HG02798 (cell line): ENCODE measurements around the gene ABCC10.
"Not testable (repeated sequence)": the region's sequence is repeated elsewhere in the genome, so short reads cannot be mapped to it uniquely, and the experiment has no call there.

ENCODE experiments used
- ATAC-seq: cut with Tn5 transposase; IDR thresholded peaks from one replicate; pipeline ENCODE4 v1.9.1; 2021; ENCODE audit warnings: mild to moderate bottlenecking; ENCODE audit not compliant: unreplicated experiment, poor library complexity

The ABCC10 gene, protein sequence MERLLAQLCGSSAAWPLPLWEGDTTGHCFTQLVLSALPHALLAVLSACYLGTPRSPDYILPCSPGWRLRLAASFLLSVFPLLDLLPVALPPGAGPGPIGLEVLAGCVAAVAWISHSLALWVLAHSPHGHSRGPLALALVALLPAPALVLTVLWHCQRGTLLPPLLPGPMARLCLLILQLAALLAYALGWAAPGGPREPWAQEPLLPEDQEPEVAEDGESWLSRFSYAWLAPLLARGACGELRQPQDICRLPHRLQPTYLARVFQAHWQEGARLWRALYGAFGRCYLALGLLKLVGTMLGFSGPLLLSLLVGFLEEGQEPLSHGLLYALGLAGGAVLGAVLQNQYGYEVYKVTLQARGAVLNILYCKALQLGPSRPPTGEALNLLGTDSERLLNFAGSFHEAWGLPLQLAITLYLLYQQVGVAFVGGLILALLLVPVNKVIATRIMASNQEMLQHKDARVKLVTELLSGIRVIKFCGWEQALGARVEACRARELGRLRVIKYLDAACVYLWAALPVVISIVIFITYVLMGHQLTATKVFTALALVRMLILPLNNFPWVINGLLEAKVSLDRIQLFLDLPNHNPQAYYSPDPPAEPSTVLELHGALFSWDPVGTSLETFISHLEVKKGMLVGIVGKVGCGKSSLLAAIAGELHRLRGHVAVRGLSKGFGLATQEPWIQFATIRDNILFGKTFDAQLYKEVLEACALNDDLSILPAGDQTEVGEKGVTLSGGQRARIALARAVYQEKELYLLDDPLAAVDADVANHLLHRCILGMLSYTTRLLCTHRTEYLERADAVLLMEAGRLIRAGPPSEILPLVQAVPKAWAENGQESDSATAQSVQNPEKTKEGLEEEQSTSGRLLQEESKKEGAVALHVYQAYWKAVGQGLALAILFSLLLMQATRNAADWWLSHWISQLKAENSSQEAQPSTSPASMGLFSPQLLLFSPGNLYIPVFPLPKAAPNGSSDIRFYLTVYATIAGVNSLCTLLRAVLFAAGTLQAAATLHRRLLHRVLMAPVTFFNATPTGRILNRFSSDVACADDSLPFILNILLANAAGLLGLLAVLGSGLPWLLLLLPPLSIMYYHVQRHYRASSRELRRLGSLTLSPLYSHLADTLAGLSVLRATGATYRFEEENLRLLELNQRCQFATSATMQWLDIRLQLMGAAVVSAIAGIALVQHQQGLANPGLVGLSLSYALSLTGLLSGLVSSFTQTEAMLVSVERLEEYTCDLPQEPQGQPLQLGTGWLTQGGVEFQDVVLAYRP (N-terminal part only)

DNA sequence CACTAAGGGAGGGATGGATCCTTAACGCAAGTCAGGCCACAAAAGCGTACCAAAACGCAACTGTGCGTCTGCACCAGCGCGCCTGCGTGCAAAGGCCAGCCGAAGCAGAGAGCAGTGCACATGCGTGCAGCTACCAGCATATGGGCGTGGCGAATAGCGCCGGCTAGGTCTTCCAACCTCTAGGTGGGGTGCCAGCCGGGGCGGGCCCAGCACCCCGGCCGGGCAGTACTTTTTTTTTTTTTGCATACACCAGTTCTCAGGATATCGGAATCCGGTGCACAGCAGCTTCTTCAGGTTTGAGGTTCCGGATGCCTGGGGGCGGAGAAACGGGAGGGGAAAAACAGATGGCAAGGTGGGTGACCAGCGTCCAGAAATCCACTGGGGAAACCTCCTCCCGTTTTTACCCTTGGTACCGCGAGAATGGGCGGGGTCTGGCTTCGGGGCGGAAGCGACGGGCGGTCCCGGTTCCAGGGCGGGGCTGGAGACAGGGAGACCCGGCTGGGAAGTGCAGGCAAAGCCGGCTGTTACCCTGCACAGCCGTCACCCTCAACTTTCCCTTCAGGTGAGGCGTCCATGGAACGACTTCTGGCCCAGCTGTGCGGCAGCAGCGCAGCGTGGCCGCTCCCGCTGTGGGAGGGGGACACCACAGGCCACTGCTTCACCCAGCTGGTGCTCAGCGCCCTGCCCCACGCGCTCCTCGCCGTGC is at the start of gene ABCC10:
TSS of gene ABCC10 (plus strand) at position 136 of the 706 bp plus-strand sequence. CDS start at position 574, 438 bp downstream.
- ATAC-seq, result peak; percentile 95

DNA sequence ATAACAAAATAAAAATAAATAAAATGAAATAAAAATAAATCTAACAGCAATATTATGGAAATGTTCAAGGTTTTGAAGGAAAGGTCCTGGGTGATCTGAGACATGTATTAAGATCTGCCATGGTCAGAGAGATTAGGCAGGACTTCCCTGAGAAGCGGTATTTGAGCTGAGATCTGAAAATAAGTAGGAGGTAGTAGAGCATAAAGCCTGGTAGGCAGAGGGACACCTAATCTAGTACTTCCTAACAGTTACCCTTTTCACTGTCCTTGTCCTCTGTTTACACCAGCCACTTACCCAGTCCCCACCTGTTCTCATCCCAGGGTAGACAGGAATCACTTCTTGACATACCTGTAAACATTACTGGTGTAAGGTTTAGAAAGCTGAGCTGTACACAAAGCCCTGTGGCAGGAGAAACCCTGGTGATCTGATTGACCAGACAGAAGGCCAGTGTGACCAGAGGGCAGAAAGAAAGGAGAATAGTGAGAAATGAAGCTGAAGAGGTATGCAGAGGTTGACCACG is 49.6 kb upstream of the ABCC10 start:
- no peak for ATAC-seq

DNA sequence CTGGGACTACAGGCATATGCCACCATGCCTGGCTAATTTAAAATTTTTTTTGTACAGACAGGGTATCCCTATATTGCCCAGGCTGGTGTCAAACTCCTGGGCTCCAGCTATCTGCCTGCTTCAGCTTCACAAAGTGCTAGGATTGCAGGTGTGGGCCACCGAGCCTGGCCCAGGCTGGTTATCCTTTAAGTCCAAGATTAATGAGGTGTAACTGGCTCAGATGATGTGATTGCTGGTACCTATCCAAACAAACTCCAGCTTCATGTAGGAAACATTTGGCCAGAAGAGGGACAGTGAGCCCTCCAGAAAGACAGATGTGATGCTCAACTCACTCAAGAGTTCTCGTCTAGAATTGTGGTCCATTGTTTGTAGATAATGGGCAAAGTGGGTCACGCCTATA is 48.7 kb upstream of the ABCC10 start:
- ATAC-seq, result no peak

DNA sequence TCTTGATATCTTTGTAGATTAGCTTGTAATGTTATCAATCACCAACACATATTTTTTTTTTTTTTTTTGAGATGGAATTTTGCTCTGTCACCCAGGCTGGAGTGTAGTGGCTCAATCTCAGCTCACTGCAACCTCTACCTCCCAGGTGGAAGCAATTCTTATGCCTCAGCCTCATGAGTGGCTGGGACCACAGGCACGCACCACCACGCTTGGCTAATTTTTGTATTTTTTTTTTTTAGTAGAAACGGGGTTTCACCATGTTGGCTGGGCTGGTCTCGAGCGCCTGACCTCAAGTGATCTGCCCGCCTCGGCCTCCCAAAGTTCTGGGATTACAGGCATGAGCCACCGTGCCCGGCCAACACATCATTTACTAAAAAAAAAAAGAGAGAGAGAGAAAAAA is 46.5 kb upstream of the ABCC10 start:
- not testable (repeated sequence) for ATAC-seq

DNA sequence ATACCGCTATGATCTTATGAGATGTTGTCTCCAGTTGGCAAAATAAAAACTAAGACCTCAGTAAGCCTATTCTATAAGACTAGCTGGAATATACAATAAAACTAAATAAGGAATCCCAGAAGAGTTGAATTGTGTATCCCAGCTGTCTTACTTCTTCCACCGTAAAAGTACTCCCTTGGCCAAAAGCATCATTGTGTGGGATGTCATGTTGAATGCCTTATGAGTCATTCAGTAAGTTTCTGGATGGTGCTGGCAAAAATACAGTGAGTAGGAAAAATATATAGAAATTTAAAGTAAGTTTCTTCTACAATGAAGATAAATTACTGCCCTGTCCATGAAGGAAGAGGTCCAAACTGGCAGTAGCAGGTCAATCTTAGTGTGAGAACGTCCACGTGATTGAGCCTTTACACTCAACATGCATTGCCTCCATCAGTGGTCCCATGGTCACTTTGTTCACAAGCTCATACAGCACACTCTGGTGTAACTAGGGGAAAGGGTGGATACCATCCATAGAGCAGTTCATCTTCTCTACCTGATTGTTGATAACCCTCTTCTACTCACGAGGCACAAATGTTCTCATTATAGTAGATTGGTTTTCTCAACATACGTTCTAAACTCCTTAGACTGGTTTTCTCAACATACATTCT is 44.2 kb upstream of the ABCC10 start:
- ATAC-seq, result no peak

DNA sequence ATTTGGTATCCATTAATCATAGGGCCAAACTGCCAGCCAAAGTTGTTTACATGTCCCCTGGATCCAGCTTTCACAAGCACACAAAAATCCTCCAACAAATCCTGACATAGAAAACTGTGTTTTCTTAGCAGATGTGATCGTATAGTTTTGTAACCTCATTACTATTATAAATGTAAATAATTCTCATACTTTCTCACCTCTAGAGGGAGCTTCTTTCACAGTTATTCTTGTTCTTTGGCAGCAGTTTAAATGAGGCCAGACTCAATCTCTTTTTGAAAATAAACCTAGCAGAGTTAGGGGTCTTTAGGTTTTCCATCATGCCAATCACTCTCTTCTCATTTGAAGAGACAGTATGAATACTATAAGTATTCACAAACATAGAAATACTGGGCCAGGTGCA is 40.8 kb upstream of the ABCC10 start:
- no peak for ATAC-seq

DNA sequence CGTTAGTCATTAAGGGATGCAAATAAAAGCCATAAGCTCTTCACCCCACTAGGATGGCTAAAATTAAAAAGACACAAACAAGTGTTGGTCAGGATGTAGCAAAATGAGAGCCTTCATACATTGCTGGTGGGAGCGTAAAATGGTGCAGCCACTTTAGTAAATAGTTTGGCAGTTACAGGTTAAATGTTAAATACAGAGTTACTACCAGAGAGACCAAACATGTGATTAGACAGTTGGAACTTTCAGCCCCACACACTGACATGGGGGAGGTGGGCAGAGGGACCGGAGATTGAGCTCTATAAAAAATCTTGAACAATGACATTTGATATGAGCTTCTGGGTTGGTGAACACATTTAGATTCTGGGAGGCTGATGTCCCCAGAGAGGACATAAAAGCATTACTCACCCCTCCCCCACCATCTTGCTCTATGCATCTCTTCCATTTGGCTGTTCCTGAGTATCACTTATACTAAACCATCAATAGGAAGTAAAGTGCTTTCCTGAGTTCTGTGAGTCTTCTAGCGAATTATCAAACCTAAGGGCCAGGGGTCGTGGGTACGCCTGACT is 37.5 kb upstream of the ABCC10 start:
- ATAC-seq, result no peak

DNA sequence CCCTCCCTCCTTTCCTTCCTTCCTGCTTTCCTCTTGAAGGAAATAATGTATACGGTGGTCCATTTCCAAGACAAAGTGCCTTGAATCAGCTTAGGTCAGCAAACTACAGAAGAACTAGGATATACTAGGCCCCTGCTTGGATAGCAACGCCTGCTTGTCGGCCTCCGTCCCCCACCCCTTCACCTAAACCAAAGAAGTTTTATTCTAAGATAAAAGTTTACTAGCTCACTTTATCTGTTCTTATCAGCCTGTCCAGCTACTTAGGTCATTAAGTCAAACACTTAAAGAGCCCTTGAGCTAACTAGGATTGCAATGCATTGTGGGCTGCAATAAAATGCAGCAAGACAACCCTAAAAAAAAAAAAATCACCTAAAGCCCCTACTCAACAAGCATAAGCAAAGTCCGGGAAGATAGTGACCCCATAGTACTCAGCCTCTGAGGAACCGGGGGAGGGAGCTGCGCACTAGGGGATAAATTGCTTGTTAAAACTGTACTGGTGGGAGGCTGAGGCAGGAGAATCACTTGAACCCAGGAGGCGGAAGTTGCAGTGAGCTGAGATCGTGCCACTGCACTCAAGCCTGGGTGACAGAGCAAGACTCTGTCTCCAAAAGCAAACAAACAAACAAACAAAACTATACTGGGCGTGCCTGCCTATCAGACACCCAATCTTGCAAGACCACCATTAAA is 36.4 kb upstream of the ABCC10 start:
- ATAC-seq, result not testable (repeated sequence)

DNA sequence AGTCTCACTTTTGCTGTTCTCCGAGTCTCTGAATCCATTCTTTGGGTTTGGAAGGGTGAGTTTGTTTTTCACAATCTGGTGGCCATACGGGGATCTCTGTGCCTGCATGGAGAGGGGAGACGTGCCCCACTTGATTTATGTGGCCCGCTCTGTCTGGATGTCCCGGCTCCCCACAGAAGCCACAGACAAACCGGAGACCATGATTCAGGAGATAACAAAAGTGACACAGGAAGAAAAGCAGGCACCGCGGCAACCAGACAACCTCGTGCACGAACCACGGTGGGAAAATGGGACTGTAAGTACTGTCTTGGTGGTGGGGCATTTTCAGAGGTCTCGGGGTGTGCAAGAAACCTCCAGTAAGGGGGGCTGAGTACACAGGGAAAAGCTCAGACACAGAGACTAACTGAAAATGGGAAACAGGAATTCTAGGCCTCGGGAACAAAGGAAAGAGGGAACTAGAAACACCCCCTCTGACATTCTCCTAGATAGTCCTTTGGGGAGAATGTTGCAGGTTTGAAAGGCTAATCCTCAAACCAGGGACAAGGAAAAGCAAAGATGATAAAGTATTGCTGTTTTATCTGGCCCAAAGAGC is 35.8 kb upstream of the ABCC10 start:
- no peak for ATAC-seq

DNA sequence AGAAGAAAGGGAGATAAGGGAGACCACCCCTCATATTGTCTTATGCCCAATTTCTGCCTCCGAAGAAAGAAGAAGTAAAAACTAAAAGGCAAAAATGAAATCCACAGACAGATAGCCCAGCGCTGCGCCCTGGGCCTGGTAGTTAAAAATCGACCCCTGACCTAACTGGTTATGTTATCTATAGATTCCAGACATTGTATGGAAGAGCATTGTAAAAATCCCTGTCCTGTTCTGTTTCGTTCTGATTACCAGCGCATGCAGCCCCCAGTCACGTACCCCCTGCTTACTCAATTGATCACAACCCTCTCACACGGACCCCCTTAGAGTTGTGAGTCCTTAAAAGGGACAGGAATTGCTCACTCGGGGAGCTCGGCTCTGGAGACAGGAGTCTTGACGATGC is 34.2 kb upstream of the ABCC10 start:
- not testable (repeated sequence) for ATAC-seq

DNA sequence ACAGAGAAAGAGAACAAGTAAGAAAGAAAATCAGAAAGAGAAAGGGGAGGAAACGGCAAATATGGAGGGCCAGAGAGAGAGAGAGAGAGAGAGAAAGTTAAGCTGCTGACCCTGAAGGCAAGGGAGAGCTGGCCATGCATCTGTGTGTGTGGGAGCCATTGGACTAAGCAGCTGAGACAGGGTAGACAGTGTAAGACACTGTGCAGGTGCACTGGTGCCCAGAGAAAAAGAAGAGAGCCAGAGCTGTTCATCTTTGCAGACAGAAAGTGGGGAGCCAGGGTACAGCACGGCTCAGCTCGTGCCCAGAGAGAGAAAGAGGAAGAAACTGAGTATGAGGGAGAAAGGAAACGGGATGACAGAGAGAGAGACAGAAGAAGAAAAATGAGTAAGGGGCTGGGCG is 33.7 kb upstream of the ABCC10 start:
- ATAC-seq, result no peak

DNA sequence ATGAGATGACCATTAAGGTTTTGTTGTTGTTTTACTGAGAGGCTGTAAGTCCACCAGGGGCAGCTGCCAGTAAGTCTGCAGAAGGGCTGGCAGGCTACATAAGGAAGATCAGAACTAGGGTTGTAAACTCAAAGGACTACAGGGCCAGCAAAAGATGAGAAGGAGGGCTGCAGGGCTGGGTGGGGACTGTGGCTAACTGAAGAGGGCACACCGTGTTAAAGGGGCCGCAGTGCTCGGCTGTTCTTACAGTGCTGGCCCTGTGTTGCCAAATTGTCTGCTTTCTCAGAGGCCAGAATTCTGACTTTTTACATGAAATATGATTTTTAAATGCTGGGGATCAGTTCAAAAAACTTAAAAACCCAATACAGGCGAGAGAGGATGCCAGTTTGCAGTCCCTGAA is 32.4 kb upstream of the ABCC10 start:
- ATAC-seq, result no peak

DNA sequence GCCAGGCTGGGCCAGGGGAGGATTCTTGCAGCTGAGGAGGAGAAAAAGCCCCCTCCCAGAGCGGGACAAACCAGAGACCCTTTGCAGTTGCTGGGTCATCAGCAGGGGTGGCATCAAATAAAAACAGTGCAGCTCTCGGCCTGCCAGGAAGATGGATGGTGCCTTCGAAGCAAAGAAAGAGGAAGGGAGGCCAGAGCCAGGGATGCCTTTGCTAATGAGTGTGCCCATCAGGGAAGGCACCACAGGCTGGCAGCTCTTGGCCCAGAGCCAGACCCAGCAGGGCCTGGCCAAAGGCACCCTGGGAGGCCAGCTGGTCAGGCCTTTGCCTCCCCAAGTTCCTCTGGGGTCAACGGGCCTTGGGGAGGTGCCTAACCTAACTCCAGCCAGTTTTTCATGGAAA is 31.6 kb upstream of the ABCC10 start:
- ATAC-seq, result no peak

DNA sequence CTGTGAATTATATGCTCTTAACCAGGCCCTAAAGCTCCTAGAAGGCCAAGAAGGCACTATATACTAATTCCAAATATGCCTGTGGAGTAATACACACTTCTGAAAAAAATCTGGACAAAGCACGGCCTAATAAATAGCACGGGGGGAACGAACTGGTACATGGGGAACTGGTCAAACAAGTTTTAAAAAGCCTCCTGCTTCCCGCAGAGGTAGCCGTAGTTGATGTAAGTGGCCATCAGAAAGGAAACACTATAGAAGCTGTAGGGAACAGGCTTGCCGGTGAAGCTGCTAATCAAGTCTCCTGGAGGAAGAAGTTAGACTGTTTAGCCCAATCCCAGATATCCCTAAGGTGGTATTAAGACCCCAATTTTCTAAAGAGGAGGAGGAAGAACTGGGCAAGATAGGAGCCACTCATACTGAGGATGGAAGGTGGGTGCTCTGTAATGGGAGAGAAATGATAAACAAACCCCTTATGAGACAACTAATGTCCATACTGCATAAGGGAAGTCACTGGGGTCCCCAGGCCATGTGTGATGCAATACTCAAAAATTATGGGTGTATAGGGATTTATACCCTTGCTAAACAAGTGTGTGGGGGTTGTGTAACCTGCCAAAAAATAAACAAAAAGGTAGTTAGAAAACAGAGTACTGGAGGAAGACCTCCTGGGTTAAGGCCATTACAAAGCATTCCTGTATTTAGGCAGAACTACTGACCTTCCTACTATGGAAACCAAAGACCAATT is 30.8 kb upstream of the ABCC10 start:
- no peak for ATAC-seq

DNA sequence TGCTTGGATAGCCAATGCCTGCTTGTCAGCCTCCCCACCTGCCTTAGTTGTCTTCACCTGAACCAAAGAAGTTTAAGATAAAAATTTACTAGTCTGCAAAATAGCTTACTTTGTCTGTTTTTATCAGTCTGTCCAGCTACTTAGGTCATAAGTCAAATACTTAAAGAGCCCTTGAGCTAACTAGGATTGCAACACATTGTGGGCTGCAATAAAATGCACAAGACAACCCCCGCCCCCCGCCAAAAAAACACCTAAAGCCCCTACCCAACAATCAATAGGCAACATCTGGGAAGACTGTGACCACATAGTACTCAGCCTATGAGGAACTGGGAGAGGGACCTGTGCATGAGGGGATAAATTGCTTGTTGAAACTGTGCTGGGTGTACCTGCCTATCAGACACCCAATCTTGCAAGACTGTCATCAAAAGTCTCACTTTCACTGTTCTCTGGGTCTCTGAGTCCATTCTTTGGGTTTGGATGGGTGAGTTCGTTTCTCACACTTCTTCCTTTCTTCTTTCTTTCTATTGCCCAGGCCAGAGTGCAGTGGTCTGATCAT is 27.3 kb upstream of the ABCC10 start:
- no peak for ATAC-seq

DNA sequence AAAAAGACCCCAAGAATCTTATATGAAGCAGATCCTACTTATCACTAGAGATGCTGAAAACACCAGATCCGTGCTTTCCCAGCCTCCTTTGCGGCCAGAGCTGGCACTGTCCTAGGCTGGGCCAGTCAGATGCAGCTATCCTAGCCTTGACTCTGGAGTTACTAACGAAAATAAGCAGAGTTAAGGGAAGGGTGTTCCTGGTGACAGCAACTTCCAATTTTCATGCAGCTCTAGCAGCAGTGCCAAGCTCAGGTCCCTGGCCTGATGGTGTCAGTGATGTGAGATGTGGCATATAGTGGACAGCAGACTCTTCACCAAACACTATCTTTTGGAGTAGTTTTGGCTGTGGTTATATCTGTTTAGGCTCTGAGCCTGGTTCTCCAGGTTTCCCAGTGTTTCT is 25.6 kb upstream of the ABCC10 start:
- no peak for ATAC-seq

DNA sequence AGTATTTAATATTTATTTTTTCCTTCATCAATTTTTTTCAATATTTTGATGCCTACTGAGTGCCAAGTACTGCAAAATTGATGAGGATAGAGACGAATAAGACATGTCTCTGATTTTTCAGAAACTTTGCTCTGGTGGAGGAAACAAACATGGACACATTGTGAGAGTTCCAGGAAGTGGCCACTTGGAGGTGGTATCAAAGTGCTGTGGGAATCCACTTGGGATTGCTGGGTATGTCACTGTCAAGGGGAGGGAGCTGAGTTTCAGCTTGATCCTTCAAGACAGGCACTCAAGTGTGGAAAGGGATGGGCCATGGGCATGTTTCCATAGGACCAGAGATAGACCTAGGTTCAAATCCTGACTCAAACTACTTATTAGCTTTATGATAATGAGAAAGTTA is 24.5 kb upstream of the ABCC10 start:
- no peak for ATAC-seq
